Esophagus muscularis mucosa (tissue), 4 donors: ENCODE measurements around the gene C6orf62. TPM values are rescaled to one million over a fixed set of nuclear protein-coding genes. Genes with fewer than 3 reads are reported as not detected.

Source experiments
- DNase-seq: peaks from one replicate; pipeline ENCODE4 v3.0.0-alpha.2; 2017; ENCODE audit errors: extremely low spot score
- H3K27ac ChIP-seq, 4 donors: fragments of 200-600 bp; sonication (generic); replicated peaks in 1 of 4; 1 replicate in 3 of 4; 2 replicates in 1 of 4; pipeline ENCODE4 v1.5.1; 2016 to 2019; ENCODE audit warnings: mild to moderate bottlenecking in 1 of 4
- H3K27me3 ChIP-seq, 4 donors: fragments of 200-600 bp; sonication (generic); one replicate each; pipeline versions ENCODE4 v1.5.1 to v1.6.0; 2016 to 2019
- H3K36me3 ChIP-seq, 4 donors: fragments of 200-600 bp; sonication (generic); one replicate each; pipeline ENCODE4 v1.5.1; 2016 to 2019
- H3K4me1 ChIP-seq, 4 donors: fragments of 200-600 bp; sonication (generic); one replicate each; pipeline ENCODE4 v1.5.1; 2016 to 2019
- H3K4me3 ChIP-seq, 4 donors: fragments of 200-600 bp; sonication (generic); 1 replicate in 2 of 4; 2 replicates in 2 of 4; pipeline ENCODE4 v1.5.1; 2016 to 2019; ENCODE audit warnings: mild to moderate bottlenecking in 4 of 4, moderate library complexity in 1 of 4
- H3K9me3 ChIP-seq, 4 donors: fragments of 200-600 bp; sonication (generic); 1 replicate in 3 of 4; 2 replicates in 1 of 4; pipeline ENCODE4 v1.5.1; 2016 to 2019
- CTCF ChIP-seq, 3 experiments: fragments of 200-600 bp in 2 of 3; fragments of 450-650 bp in 1 of 3; sonication (generic) in 2 of 3; IDR thresholded peaks; one replicate each; pipeline ENCODE4 v1.5.1; 2017 to 2019; ENCODE audit warnings: antibody characterized with exemption in 3 of 3, mild to moderate bottlenecking in 2 of 3, moderate library complexity in 1 of 3
- EP300 ChIP-seq: sonication (generic); formaldehyde crosslinking; IDR thresholded peaks from one replicate; pipeline ENCODE4 v1.6.1; 2017; ENCODE audit warnings: antibody characterized with exemption
- POLR2A ChIP-seq: fragments of 450-650 bp; IDR thresholded peaks from one replicate; pipeline ENCODE4 v1.6.1; 2017; ENCODE audit warnings: antibody characterized with exemption, moderate library complexity, mild to moderate bottlenecking, low read depth
- POLR2AphosphoS5 ChIP-seq, 2 donors: sonication (generic); formaldehyde crosslinking; IDR thresholded peaks; one replicate each; pipeline ENCODE4 v1.6.1; 2017; ENCODE audit warnings: antibody characterized with exemption in 2 of 2
- WGBS: methylation state at CpG from one replicate; pipeline ENCODE4 v1.1.5; 2018; 5-methylcytosine and 5-hydroxymethylcytosine counted together
- intact Hi-C: fragments of 100-400 bp; cut with DNase I; formaldehyde crosslinking; loops from one replicate; pipeline ENCODE4 v1.15.1; 2023
- total RNA-seq, 4 donors: library from RNA; depleted of rRNA; stranded (reverse); fragments of >200 nt; gene quantifications; one replicate each; pipeline versions ENCODE4 v1.1.0 to v1.2.1, GENCODE V29; 2016

Gene C6orf62
- total RNA-seq, 4 donors from 2014 or later, result 30.7 to 50.5 (median 40.9) TPM

DNA sequence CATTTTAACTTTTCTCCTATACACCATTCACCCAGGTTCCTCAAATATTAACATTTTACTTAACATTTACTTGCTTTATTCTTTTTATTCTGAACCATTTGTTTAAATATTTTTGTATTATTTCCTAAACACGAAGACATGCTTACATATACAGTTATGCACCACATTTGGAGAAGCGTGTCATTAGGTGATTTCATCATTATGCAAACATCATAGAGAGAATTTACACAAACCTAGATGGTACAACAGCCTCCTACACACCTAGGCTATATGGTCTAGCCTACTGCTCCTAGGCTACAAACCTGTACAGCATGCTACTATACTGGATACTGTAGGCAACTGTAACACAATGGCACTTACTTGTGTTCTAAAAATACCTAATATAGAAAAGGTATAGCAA lies 58.8 kb downstream of the C6orf62 start:
- TF ChIP-seq POLR2A (no peak), POLR2AphosphoS5 (IDR thresholded peaks at IDR 0.05) (no peak), CTCF (IDR thresholded peaks at IDR 0.05) (no peak)
- 88% methylated on average over 2 of the region's 2 CpGs for WGBS
- no peak overlapping the region for H3K4me3 ChIP-seq
- peaks cover 4 to 26% (median 17%) of the 10 kb centered on the region in 4 donors for H3K4me1 ChIP-seq
- no peak for DNase-seq
- intact Hi-C loops, result no loop called here
- no peaks in the 10 kb centered on the region for H3K27me3 ChIP-seq
- H3K27ac ChIP-seq, result no peak overlapping the region
- H3K36me3 ChIP-seq, result peaks cover 0 to 44% (median 27%) of the 10 kb centered on the region in 4 donors
- no peaks in the 10 kb centered on the region for H3K9me3 ChIP-seq

DNA sequence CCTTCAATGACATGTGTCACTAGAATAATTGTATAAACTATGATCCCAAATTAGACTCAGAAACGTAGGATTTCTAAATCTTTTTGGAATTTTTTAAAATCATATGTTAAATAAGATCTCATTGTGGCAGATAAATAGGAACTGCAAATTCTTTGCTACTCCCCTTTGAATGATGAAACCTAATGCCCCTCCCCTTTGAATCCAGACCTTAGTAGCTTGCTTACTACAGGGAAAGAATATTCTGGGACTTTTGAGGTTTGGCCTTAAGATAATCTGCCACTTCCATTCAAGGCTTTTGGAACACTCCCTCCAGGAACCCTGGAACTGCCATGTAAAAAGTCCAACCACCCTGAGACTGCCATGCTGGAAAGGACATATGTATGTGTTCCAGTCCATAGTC lies 59.4 kb downstream of the C6orf62 start:
- WGBS, result 31% methylated on average over 1 of the region's 1 CpG
- peaks cover 0 to 20% (median 11%) of the 10 kb centered on the region in 4 donors for H3K4me1 ChIP-seq
- no peak overlapping the region for H3K4me3 ChIP-seq
- H3K27me3 ChIP-seq, result no peaks in the 10 kb centered on the region
- no peak overlapping the region for H3K27ac ChIP-seq
- DNase-seq, result no peak
- intact Hi-C loops, result no loop called here
- peaks cover 0 to 47% (median 27%) of the 10 kb centered on the region in 4 donors for H3K36me3 ChIP-seq
- TF ChIP-seq EP300 (no peak), CTCF (IDR thresholded peaks at IDR 0.05) (no peak), POLR2A (no peak), POLR2AphosphoS5 (IDR thresholded peaks at IDR 0.05) (no peak)
- H3K9me3 ChIP-seq, result no peaks in the 10 kb centered on the region

- WGBS, result 65% methylated on average over 9 of the region's 9 CpGs
- intact Hi-C loops, result no loop called here
- H3K27me3 ChIP-seq, result no peaks in the 10 kb centered on the region
- H3K4me3 ChIP-seq, result no peak overlapping the region
- no peaks in the 10 kb centered on the region for H3K9me3 ChIP-seq
- no peak overlapping the region for H3K27ac ChIP-seq
- no peak for DNase-seq
- no peak for TF ChIP-seq POLR2AphosphoS5 (IDR thresholded peaks at IDR 0.05)
- no peak for TF ChIP-seq EP300
- no peak for TF ChIP-seq POLR2A
- no peak for TF ChIP-seq CTCF (IDR thresholded peaks at IDR 0.05)
- peaks cover 0 to 48% (median 27%) of the 10 kb centered on the region in 4 donors for H3K36me3 ChIP-seq
- H3K4me1 ChIP-seq, result peaks cover 0 to 15% (median 8%) of the 10 kb centered on the region in 4 donors
These were observed 60.1 kb downstream of the C6orf62 start for GRCh38 chr6:24658573-24659560.

GRCh38 chr6:24655215-24655614 lies 63.7 kb downstream of the C6orf62 start:
- Histone ChIP-seq H3K27me3 (no peaks in the 10 kb centered on the region), H3K27ac (no peak overlapping the region), H3K4me3 (no peak overlapping the region), H3K36me3 (peaks cover 0 to 62% (median 35%) of the 10 kb centered on the region in 4 donors), H3K9me3 (no peaks in the 10 kb centered on the region), H3K4me1 (peaks cover 0 to 7% (median 3%) of the 10 kb centered on the region in 4 donors)
- TF ChIP-seq POLR2AphosphoS5 (IDR thresholded peaks at IDR 0.05), result no peak
- no peak for TF ChIP-seq EP300
- TF ChIP-seq POLR2A, result no peak
- TF ChIP-seq CTCF (IDR thresholded peaks at IDR 0.05), result no peak
- DNase-seq, result no peak
- intact Hi-C loops, result no loop called here
- WGBS, result 81% methylated on average over 1 of the region's 1 CpG

Other genes with a start within 250 kb of the C6orf62 start
- 1 to 10 TPM; 3.8 to 5.3 (median 4.1) TPM for gene GPLD1, start 229.6 kb downstream of the C6orf62 start, total RNA-seq
- 1 to 10 TPM; 2.5 to 3.5 (median 3.3) TPM for gene ALDH5A1, start 224.2 kb downstream of the C6orf62 start, total RNA-seq
- gene KIAA0319, start 73.0 kb downstream of the C6orf62 start, total RNA-seq, result under 1 TPM; under 0.01 to 0.33 (median 0.15) TPM
- gene TDP2, start 52.3 kb downstream of the C6orf62 start, total RNA-seq, result 10 to 100 TPM; 25.2 to 44.4 (median 37.6) TPM
- 1 to 10 TPM; 5.8 to 9.4 (median 7.2) TPM for gene ACOT13, start 52.1 kb downstream of the C6orf62 start, total RNA-seq
- 1 to 10 TPM; 4.1 to 8.0 (median 5.4) TPM for gene GMNN, start 55.8 kb upstream of the C6orf62 start, total RNA-seq
- gene ARMH2, start 79.8 kb upstream of the C6orf62 start, total RNA-seq, result not detected
- 10 to 100 TPM in 1 of 4 donors, 1 to 10 TPM in 3; 2.6 to 14.4 (median 5.1) TPM for gene RIPOR2, start 216.8 kb upstream of the C6orf62 start, total RNA-seq